GM06990 (cell line): ENCODE results near the gene LIMD2.
A peak's percentile ranks its signal among the peaks of the same experiment; 100 is the strongest.

Source experiments
- DNase-seq: peaks from one replicate; pipeline ENCODE4 v3.0.0-alpha.2; 2011; ENCODE audit not compliant: insufficient read length; ENCODE audit errors: extremely low read depth
- H3K27me3 ChIP-seq: replicated peaks from 2 replicates; pipeline ENCODE4 v1.6.0; 2011; ENCODE audit warnings: low read length; ENCODE audit not compliant: control insufficient read depth, insufficient read depth
- H3K36me3 ChIP-seq: 2 replicates; pipeline ENCODE4 v1.5.1; 2011; ENCODE audit warnings: low read length; ENCODE audit not compliant: control insufficient read depth, insufficient read depth
- H3K4me3 ChIP-seq: replicated peaks from 2 replicates; pipeline ENCODE4 v1.5.1; 2011; ENCODE audit warnings: low read depth, mild to moderate bottlenecking, control low read depth, low read length
- TF ChIP-seq, protein P1 (sequence below): IDR thresholded peaks from 2 replicates; pipeline ENCODE4 v1.5.1; 2011; ENCODE audit warnings: low read length, control low read depth, mild to moderate bottlenecking, inconsistent platforms; ENCODE audit not compliant: insufficient read depth, poor library complexity, severe bottlenecking

Gene LIMD2

DNA sequence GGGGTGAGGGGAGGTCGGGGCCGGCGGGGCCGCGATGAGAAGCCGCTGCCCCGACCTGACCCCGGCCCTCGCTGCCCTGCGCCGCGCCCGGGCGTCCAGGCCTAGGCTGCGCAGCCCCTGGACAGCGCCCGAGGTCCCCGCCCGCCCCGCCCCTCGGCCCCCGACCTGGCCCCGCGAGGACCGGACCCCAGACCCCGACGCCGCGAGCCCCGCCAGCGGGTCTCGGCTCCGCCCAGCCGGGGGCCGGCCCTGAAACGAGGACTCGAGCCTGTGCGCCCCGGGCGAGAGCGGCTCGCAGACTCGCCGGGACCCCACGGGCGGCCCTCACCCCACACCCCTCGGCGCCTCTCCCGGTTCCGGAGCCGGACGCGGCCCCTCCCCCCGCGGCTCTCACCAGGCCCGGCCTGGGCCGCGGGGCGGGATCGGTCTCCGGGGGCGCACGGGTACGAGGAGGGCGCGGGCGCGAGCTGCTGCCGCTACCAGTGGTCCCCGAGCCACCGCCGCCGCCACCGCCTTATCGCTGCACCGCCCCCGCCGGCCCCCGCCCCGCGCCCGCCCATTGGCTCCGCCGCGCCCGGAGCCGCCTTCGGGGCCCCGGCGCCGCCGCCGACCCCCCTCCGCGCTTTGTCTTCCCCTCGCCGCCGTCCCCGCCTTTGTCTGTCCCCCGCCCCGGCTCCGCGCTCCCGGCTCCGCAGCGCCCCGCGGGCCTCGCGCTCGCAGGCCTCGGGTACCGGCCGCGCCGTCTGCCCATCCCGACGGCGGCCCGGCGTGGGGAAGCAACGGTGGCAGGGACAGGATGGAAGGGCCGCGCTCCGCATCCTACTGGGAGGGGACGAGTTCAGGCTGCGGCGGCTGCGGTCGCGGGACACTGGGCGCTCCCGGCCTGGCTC is at the start of gene LIMD2:
LIMD2 (minus strand) TSS at position 488 of the 890 bp plus-strand sequence. CDS start 827 bp downstream, outside the sequence.
- peak within 1 kb of the TSS; percentile 91 for H3K4me3 ChIP-seq

DNA sequence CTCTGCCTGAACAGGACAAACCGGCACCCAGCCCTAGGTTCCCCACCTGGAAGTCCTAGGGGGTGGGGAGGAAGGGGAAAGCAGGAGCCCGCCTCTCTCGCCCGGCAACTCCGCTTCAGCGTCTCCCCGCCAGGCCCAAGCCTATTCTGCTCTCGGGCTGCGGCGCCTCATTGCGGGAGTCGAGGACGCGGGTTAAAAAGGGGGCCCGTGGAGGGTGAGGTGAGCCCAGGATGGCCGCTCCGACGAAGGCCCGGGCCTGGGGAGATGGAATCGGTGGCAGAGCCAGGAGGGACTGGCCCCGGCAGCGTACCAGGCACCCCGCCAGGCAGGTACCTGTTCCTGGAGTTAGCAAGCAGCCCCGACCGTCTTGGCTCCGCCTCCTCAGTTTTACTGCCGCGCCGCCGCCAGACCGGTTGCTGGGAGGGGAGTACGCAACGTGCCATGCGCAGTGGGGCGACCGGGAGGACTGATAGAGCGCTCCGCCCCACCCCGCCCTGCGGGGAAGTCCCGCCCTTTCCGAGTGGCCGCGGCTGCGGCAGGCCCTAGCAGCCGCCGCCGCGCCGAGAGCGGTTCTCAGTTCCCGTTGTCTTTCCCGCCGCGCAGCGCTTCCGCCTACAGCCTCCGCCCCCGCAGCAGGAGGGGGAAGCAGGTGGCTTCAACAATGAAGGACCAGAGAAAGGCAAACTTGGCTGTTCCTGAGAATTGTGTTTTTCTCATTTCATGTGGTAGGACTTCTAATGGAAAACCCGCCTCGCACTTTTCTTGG is 41.7 kb upstream of the LIMD2 start, which contains the start of gene STRADA:
STRADA (minus strand) TSS at position 392 of the 766 bp plus-strand sequence. CDS start 13,430 bp downstream, outside the sequence.
- H3K4me3 ChIP-seq = peak within 1 kb of the TSS; percentile 75
- H3K27me3 ChIP-seq = no peaks in the 10 kb centered on the region
- TF ChIP-seq, protein P1, sequence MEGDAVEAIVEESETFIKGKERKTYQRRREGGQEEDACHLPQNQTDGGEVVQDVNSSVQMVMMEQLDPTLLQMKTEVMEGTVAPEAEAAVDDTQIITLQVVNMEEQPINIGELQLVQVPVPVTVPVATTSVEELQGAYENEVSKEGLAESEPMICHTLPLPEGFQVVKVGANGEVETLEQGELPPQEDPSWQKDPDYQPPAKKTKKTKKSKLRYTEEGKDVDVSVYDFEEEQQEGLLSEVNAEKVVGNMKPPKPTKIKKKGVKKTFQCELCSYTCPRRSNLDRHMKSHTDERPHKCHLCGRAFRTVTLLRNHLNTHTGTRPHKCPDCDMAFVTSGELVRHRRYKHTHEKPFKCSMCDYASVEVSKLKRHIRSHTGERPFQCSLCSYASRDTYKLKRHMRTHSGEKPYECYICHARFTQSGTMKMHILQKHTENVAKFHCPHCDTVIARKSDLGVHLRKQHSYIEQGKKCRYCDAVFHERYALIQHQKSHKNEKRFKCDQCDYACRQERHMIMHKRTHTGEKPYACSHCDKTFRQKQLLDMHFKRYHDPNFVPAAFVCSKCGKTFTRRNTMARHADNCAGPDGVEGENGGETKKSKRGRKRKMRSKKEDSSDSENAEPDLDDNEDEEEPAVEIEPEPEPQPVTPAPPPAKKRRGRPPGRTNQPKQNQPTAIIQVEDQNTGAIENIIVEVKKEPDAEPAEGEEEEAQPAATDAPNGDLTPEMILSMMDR = no peak
- H3K36me3 ChIP-seq = peaks cover 2% of the 10 kb centered on the region
- peak; percentile 100 for DNase-seq

More for the DNA sequence above, at the start of gene LIMD2:
- peaks cover 25% of the 10 kb centered on the region for H3K36me3 ChIP-seq
- no peaks in the 10 kb centered on the region for H3K27me3 ChIP-seq
- peak; percentile 85 for DNase-seq
- TF ChIP-seq, protein P1 = no peak

DNA sequence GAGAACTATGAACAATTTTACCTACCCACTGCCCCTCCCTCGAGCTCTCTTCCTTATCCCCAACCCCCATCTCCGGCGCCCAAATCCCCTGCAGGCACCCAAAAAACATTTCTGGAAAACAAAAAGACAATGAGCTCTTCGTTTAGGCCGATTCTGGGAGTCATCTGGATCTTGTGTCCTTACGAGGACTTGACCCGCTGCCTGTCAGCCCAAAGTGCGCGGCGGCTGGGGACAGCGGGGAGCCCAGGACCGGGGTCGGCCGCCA is 41.1 kb upstream of the LIMD2 start:
- DNase-seq = no peak
- no peaks in the 10 kb centered on the region for H3K27me3 ChIP-seq
- H3K36me3 ChIP-seq = peaks cover 2% of the 10 kb centered on the region
- TF ChIP-seq, protein P1 = no peak
- H3K4me3 ChIP-seq = peak overlapping the region; percentile 75

DNA sequence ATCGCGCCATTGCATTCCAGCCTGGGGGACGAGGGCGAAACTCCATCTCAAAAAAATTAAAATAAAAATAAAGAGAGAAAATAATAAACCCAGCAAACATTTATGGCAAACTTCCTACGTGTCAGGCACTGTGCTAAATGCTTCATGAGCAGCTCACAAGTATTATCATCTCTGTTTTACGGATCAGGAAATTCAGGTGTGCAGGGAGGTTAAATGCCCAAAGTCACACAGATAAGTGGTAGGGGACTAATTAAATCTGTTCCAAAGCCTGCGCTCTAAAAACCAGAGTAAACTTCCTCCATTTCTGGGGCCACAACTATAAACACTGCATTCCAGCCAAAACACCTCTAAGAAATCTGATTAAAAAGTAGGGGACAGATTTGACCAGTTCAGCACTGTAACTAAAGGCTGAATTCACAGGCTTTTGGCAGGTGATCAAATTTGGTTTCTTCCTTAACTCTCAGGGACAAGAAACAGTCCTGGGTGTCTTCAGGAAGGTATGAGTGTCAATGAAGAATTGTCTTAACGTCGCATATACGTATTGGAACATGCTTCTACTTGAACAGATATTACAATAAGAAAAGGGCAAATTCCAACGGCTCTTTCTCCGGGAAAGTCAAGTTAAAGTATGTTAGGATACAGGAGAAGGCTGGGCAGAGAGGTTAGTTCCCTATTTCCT is 40.7 kb upstream of the LIMD2 start:
- TF ChIP-seq, protein P1 = no peak
- Histone ChIP-seq H3K4me3 (peak overlapping the region; percentile 75), H3K36me3 (no peaks in the 10 kb centered on the region; the same call in 1 of the 2 replicates), H3K27me3 (no peaks in the 10 kb centered on the region)
- peak; percentile 6 for DNase-seq

DNA sequence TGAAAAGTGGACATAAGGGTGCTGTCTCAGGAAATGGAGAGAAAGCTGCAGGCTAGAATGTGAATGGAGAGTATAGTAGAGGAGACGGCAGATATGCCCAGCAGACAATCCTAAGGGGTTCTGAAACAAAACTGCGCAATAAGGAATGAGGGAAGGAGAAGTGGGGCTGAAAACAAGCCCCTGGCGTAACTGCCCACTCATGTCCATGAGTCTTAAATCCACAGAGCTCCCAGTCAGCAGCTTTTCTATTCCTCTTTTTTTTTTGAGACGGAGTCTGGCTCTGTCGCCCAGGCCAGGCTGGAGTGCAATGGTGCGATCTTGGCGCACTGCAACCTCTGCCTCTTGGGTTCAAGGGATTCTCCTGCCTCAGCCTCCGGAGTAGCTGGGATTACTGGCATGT is 35.8 kb upstream of the LIMD2 start:
- no peak for DNase-seq
- Histone ChIP-seq H3K27me3 (no peaks in the 10 kb centered on the region), H3K4me3 (no peak overlapping the region), H3K36me3 (no peaks in the 10 kb centered on the region; the same call in 1 of the 2 replicates)
- TF ChIP-seq, protein P1 = no peak
